ENCODE results near the gene CCNT1. TPM values are rescaled to one million over a fixed set of nuclear protein-coding genes. Genes with fewer than 3 reads are reported as not detected.

The CCNT1 gene
- total and polyA plus RNA-seq, 2 experiments from 2014 or later = 12.8 to 33.6 TPM

- Histone ChIP-seq H3K27me3 (ENCODE audit: insufficient read depth) (no peaks in the 10 kb centered on the region), H4K20me1 (replicated peaks; ENCODE audit: insufficient read depth) (peaks cover 5% of the 10 kb centered on the region; the same call in 1 of the 2 replicates), H2AFZ (no peak overlapping the region), H3K4me2 (no peak overlapping the region), H3K4me3 (no peak overlapping the region), H3K27ac (ENCODE audit: low read depth) (no peak overlapping the region), H3K36me3 (ENCODE audit: insufficient read depth) (peaks cover 56% of the 10 kb centered on the region), H3K79me2 (replicated peaks; ENCODE audit: insufficient read depth) (peaks cover 36% of the 10 kb centered on the region), H3K4me1 (ENCODE audit: insufficient read depth) (no peaks in the 10 kb centered on the region), H3K9me2 (ENCODE audit: insufficient read depth) (no peaks in the 10 kb centered on the region), H3F3A (replicated peaks; ENCODE audit: low read depth) (no peaks in the 10 kb centered on the region)
- Mint-ChIP-seq H3K4me1 (no peaks in the 10 kb centered on the region), H3K27me3 (ENCODE audit: insufficient read depth, low read depth, poor library complexity) (peaks cover 2% of the 10 kb centered on the region), H3K4me3 (no peak overlapping the region), H3K9me3 (no peaks in the 10 kb centered on the region), H3K27ac (no peak overlapping the region), H3K36me3 (ENCODE audit: low read depth) (peaks cover 83% of the 10 kb centered on the region)
- DNase-seq (ENCODE audit: low spot score) (no peak), ATAC-seq (no peak)
- TF ChIP-seq REST (IDR thresholded peaks at IDR 0.05; ENCODE audit: unreplicated experiment) = no peak
- TF ChIP-seq STAT1 (IDR thresholded peaks at IDR 0.05; ENCODE audit: unreplicated experiment) = no peak
- no peak for TF ChIP-seq ZNF462 (CRISPR knock-in tag; IDR thresholded peaks at IDR 0.05)
- no peak for TF ChIP-seq ZNF114 (CRISPR knock-in tag; IDR thresholded peaks at IDR 0.05)
Measured at GRCh38 chr12:48695859-48696258, 20.6 kb downstream of the CCNT1 start.

Measured in GM23338 (cell line).